ENCODE measurements around the gene URI1. TPM values are rescaled to one million over a fixed set of nuclear protein-coding genes. Genes with fewer than 3 reads are reported as not detected.
"Not testable (repeated sequence)": the region's sequence is repeated elsewhere in the genome, so short reads cannot be mapped to it uniquely, and the experiment has no call there.

URI1 gene
- total and polyA plus RNA-seq, 3 donors from 2014 or later: 71.4 to 105 (median 104) TPM

DNA sequence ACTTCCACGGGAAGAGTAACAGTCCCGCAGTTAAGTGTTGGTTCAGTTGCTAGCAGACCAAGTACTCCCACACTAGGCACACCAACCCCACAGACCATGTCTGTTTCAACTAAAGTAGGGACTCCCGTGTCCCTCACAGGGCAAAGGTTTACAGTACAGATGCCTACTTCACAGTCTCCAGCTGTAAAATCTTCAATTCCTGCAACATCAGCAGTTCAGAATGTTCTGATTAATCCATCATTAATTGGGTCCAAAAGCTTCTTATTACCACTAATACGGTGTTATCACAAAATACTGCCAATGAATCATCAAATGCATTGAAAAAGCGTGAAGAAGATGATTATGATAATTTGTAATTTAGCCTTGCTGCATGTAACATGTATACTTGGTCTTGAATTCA lies 95.8 kb downstream of the URI1 start:
- H3K27me3 ChIP-seq: no peaks in the 10 kb centered on the region
- H3K36me3 ChIP-seq (ENCODE audit: low read depth, missing control alignments): no peaks in the 10 kb centered on the region
- WGBS, 2 donors: 95 to 97% methylated on average over 5 of the region's 5 CpGs
- H3K4me1 ChIP-seq: no peaks in the 10 kb centered on the region
- TF ChIP-seq, protein P1, sequence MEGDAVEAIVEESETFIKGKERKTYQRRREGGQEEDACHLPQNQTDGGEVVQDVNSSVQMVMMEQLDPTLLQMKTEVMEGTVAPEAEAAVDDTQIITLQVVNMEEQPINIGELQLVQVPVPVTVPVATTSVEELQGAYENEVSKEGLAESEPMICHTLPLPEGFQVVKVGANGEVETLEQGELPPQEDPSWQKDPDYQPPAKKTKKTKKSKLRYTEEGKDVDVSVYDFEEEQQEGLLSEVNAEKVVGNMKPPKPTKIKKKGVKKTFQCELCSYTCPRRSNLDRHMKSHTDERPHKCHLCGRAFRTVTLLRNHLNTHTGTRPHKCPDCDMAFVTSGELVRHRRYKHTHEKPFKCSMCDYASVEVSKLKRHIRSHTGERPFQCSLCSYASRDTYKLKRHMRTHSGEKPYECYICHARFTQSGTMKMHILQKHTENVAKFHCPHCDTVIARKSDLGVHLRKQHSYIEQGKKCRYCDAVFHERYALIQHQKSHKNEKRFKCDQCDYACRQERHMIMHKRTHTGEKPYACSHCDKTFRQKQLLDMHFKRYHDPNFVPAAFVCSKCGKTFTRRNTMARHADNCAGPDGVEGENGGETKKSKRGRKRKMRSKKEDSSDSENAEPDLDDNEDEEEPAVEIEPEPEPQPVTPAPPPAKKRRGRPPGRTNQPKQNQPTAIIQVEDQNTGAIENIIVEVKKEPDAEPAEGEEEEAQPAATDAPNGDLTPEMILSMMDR (IDR thresholded peaks at IDR 0.05): no peak
- TF ChIP-seq POLR2A (IDR thresholded peaks at IDR 0.05): no peak
- no peak overlapping the region for H3K4me3 ChIP-seq
- DNase-seq: no peak
- intact Hi-C loops (cut with DNase I; ENCODE audit: low total_unique reads): no loop called here
- H3K9me3 ChIP-seq: no peaks in the 10 kb centered on the region
- no peak overlapping the region for H3K27ac ChIP-seq

- intact Hi-C loops (cut with DNase I; ENCODE audit: low total_unique reads): not testable (repeated sequence)
Observed at GRCh38 chr19:30041931-30042330, 99.9 kb downstream of the URI1 start.

GRCh38 chr19:30043008-30043407 lies 101.0 kb downstream of the URI1 start:
- DNase-seq; H3K9me3 ChIP-seq; H3K4me3 ChIP-seq; H3K36me3 ChIP-seq (ENCODE audit: low read depth, missing control alignments); H3K27ac ChIP-seq; intact Hi-C loops (cut with DNase I; ENCODE audit: low total_unique reads); H3K27me3 ChIP-seq; H3K4me1 ChIP-seq: not testable (repeated sequence)

More at GRCh38 chr19:30041931-30042330, 99.9 kb downstream of the URI1 start:
- H3K9me3 ChIP-seq; H3K27me3 ChIP-seq; H3K27ac ChIP-seq; H3K4me1 ChIP-seq; H3K36me3 ChIP-seq (ENCODE audit: low read depth, missing control alignments); DNase-seq; H3K4me3 ChIP-seq: not testable (repeated sequence)
- 91% methylated on average over 6 of the region's 6 CpGs for WGBS, 2 donors

- Histone ChIP-seq H3K4me1 (no peaks in the 10 kb centered on the region), H3K27ac (no peak overlapping the region), H3K9me3 (no peaks in the 10 kb centered on the region), H3K4me3 (no peak overlapping the region), H3K36me3 (ENCODE audit: low read depth, missing control alignments) (no peaks in the 10 kb centered on the region), H3K27me3 (no peaks in the 10 kb centered on the region)
- no peak for TF ChIP-seq POLR2A (IDR thresholded peaks at IDR 0.05)
- TF ChIP-seq, protein P1 (IDR thresholded peaks at IDR 0.05): no peak
- DNase-seq: no peak
- intact Hi-C loops (cut with DNase I; ENCODE audit: low total_unique reads): no loop called here
- 87 to 90% methylated on average over 13 of the region's 13 CpGs for WGBS, 2 donors
Observed at GRCh38 chr19:30044273-30045248, 102.5 kb downstream of the URI1 start.

- no peaks in the 10 kb centered on the region for H3K36me3 ChIP-seq (ENCODE audit: low read depth, missing control alignments)
- H3K27me3 ChIP-seq: no peaks in the 10 kb centered on the region
- H3K27ac ChIP-seq: no peak overlapping the region
- WGBS, 2 donors: 32 to 47% methylated on average over 4 of the region's 4 CpGs
- H3K4me3 ChIP-seq: no peak overlapping the region
- no peak for TF ChIP-seq POLR2A (IDR thresholded peaks at IDR 0.05)
- TF ChIP-seq, protein P1 (IDR thresholded peaks at IDR 0.05): peak; percentile 17 to 42 (median 30)
- DNase-seq: no peak
- H3K9me3 ChIP-seq: no peaks in the 10 kb centered on the region
- intact Hi-C loops (cut with DNase I; ENCODE audit: low total_unique reads): no loop called here
- H3K4me1 ChIP-seq: no peaks in the 10 kb centered on the region
Observed at GRCh38 chr19:30046522-30046921, 104.5 kb downstream of the URI1 start.
